Amniotic epithelial cell (primary cell): Measurements from ENCODE around the gene CHI3L2.
A peak's percentile ranks its signal among the peaks of the same experiment; 100 is the strongest.
"Not testable (repeated sequence)": the region's sequence is repeated elsewhere in the genome, so short reads cannot be mapped to it uniquely, and the experiment has no call there.

Source experiments
- DNase-seq: peaks from one replicate; pipeline ENCODE4 v3.0.0-alpha.2; 2010; ENCODE audit warnings: low read depth

The CHI3L2 gene

GRCh38 chr1:111202707-111203623 lies 24.5 kb upstream of the CHI3L2 start:
- no peak for DNase-seq

DNA sequence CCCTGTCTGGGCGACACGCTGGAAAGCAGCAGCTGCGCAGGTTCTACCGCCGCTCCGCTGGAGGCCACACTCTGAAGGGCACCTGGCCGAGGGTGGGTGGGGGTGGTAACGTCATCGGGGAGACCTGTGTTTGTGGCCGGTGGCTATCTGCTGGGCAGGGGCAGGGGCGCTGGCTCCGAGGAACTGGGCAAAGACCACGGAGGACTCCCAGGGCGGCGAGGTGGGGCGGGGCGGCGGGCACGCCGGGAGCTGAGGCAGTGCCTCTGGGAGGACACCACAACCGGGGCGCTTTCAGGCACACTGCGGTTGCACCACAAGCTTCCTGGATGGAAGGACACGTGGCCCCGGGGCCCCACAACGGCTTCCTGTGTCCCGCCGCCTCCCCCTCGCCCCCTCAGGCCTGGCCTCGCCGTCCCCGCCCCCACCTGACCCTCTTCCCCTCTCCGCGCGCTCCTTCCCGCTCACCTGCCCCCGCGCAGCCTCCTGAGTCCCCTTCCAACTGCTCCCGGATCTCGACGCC lies 23.8 kb upstream of the CHI3L2 start:
- peak; percentile 52 for DNase-seq

- peak; percentile 14 for DNase-seq
Measured at GRCh38 chr1:111204201-111204982, 23.1 kb upstream of the CHI3L2 start.

DNA sequence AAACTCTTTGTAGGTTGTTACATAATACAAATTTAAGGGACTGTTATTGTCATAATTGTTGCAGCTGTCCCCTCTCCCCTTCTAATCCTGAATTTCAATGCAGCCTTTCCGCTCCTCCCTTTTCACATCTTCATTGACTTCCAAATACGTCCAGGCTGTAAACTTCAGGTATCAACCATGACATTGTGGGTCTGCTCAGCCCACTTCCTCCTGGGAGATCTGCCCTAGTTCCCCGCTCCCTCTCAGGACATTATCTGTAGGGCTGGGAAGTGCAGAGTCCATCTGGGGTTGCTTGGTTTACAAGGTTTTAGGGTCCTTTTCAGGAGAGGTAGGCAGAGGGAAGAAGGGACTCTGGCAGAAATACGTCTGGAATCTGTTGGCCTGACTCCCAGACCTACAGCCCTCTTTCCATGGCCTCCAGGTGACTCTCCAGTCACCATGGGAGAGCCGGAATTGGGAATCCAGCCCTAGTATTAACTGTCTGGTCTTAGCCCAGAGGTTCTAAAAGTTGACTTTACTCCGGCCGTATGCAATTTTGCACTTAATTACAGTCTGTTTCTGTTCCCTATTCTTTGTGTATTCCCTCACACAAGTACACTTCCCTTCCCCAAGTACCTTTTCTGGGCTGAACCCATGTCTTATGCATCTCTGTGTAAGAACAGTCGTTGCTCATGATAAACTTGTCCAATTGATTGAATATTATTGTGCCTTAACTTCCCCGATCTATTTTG lies 22.4 kb upstream of the CHI3L2 start:
- no peak for DNase-seq

- DNase-seq = peak; percentile 47
Measured at GRCh38 chr1:111205714-111206050, 21.8 kb upstream of the CHI3L2 start.

DNA sequence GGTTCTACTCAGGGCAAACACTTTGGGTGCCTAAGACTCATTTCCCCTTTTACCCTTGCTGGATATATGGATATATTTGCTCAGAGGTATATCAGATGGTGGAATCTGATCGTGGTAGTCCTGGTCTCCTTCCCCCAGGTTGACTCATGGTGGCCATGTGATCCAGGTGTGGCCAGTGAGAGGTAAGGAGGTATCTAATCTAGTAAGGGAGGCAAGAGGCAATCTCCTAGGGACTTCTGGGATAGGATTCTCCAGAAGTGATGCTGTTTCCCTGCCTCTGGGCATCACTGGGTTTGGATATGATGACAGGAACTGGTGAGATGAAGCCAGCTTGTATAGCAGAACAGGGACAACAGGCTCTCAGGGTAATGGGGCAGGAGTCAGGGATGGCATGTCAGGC lies 18.6 kb upstream of the CHI3L2 start:
- no peak for DNase-seq

- peak; percentile 19 for DNase-seq
Measured at GRCh38 chr1:111209622-111210021, 17.9 kb upstream of the CHI3L2 start.

- no peak for DNase-seq
Measured at GRCh38 chr1:111211921-111212320, 15.6 kb upstream of the CHI3L2 start.

DNA sequence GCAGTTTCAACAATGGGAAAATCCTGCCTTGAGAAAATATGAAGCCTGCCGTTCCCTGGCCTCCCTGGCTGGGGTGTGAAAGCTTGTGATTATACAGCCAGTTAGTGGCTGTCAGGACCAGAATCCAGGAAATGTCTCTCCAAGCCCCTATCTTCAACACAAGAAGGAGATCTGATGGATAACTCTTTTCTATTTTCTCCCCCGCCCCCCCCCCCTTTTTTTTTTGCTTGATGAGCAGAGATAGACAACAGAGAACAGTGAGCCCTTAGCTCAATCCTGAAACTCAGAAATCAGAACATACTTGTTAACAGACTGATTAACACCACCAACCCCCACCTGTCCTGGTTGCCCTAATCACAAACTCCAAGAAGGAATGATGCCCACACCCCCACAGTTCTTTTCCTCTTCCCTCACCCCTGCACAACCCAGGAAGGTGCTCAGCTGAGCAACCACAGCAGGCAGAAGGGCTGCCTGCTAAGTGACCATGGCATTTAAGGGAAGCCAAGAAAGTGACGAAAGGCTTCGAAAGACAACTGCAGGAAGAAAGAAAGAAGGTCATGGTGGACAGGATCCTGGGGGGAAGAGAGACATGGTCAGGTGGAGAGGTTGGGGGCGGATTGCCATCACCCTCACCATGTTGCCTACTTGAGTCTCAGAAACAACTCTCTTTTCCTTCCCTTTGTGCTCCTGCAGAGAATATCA lies 14.7 kb upstream of the CHI3L2 start:
- DNase-seq = no peak

GRCh38 chr1:111213412-111213811 lies 14.1 kb upstream of the CHI3L2 start:
- DNase-seq = no peak

GRCh38 chr1:111214074-111214801 lies 13.3 kb upstream of the CHI3L2 start:
- no peak for DNase-seq

DNA sequence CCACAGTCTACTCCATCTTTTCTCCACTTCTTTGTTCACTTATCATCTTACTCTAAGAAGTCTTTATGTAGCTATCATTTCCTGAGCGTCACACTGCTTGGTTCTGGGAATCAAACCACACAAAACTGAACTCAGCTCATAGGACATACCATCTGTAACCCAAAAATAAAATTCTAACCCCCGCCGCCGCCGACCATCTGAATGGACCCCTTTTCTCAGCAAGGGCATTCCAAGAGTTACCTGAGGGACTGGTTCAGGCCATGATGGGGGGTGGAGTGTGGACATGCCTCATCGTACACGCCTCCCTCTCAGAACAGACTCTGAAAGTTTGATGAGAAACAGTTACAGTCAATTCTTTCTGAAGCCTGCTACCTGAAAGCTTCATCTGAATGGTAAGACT lies 12.6 kb upstream of the CHI3L2 start:
- DNase-seq = no peak

- not testable (repeated sequence) for DNase-seq
Measured at GRCh38 chr1:111215285-111215684, 12.2 kb upstream of the CHI3L2 start.

- DNase-seq = no peak
Measured at GRCh38 chr1:111216751-111217150, 10.8 kb upstream of the CHI3L2 start.

GRCh38 chr1:111217183-111217910 lies 10.2 kb upstream of the CHI3L2 start:
- no peak for DNase-seq

- no peak for DNase-seq
Measured at GRCh38 chr1:111218701-111219556, 8.6 kb upstream of the CHI3L2 start.

DNA sequence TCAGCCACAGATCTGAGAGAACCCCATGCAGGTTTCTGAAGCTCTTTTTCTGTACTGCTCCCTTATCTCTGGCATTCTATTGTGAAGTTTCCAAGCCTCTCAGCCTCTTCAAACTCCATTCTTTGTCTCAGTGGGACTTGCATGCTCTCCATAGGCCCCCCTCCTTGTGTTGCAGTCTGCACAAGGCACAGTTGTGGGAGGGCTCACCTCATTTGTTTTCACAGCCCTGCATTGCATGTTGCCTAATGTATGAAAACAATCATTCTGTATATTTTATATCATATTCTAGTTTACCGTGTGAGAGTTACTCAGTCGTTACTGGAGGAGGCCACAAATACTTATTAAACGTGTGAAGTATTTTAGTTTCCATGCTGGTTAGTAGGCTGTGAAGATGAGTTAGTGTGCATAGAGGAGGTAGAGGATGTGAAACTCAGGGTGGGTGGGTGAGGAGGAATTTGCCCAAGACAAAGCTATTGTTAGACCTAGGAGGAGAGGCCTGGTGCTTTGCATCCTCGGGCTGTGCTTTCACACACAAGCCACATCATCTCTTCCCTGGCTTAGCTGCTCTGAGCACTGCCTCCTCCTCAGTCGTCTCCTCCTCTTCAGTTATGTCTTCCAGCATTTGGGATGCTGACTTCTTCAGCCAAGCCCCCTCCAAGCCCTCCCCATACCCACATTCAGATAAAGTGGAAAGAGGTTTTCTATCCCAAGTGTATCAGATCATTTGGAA lies 7.8 kb upstream of the CHI3L2 start:
- DNase-seq = no peak

- DNase-seq = no peak
Measured at GRCh38 chr1:111220302-111220890, 7.1 kb upstream of the CHI3L2 start.
